GDM1 (cell line): ENCODE measurements around the gene ZNF845.
"Not testable (repeated sequence)": the region's sequence is repeated elsewhere in the genome, so short reads cannot be mapped to it uniquely, and the experiment has no call there.

Source experiments
- DNase-seq: peaks from one replicate; lab custom pipeline; 2025; lab: John Stamatoyannopoulos, UW

ZNF845 gene

GRCh38 chr19:53333463-53334449 is at the start of gene ZNF845:
ZNF845 (plus strand) TSS chr19:53333749; CDS start chr19:53341308, 7,559 bp downstream.
- DNase-seq: peak; percentile 83

- no peak for DNase-seq
These were observed 48.5 kb upstream of the ZNF845 start for GRCh38 chr19:53285087-53285486.

- no peak for DNase-seq
These were observed 42.6 kb upstream of the ZNF845 start for GRCh38 chr19:53290758-53291549.

- no peak for DNase-seq
These were observed 38.6 kb upstream of the ZNF845 start for GRCh38 chr19:53294786-53295441.

GRCh38 chr19:53301341-53301740 is 32.2 kb upstream of the ZNF845 start:
- DNase-seq: not testable (repeated sequence)

- no peak for DNase-seq
These were observed 25.2 kb upstream of the ZNF845 start for GRCh38 chr19:53308339-53308811.

- DNase-seq: no peak
These were observed 22.5 kb upstream of the ZNF845 start for GRCh38 chr19:53311044-53311443.

- no peak for DNase-seq
These were observed 21.7 kb upstream of the ZNF845 start for GRCh38 chr19:53311897-53312296.

GRCh38 chr19:53328967-53329366 is 4.6 kb upstream of the ZNF845 start:
- DNase-seq: no peak

- no peak for DNase-seq
These were observed 1.1 kb upstream of the ZNF845 start for GRCh38 chr19:53332484-53332883.

GRCh38 chr19:53333066-53333462 is 485 bp upstream of the ZNF845 start:
- DNase-seq: no peak

- not testable (repeated sequence) for DNase-seq
These were observed 10.9 kb downstream of the ZNF845 start for GRCh38 chr19:53344403-53344802.

- DNase-seq: no peak
These were observed 22.2 kb downstream of the ZNF845 start for GRCh38 chr19:53355739-53356138.

GRCh38 chr19:53357821-53358581 is 24.5 kb downstream of the ZNF845 start:
- DNase-seq: no peak

GRCh38 chr19:53360056-53360455 is 26.5 kb downstream of the ZNF845 start:
- not testable (repeated sequence) for DNase-seq

GRCh38 chr19:53365134-53365898 is 31.8 kb downstream of the ZNF845 start, which contains the start of gene ZNF525:
ZNF525 (plus strand) TSS chr19:53365705; CDS start chr19:53372282, 6,577 bp downstream.
- peak; percentile 81 for DNase-seq

- DNase-seq: no peak
These were observed 32.4 kb downstream of the ZNF845 start for GRCh38 chr19:53365899-53366493.

GRCh38 chr19:53372196-53372595 is 38.6 kb downstream of the ZNF845 start:
- DNase-seq: no peak

GRCh38 chr19:53374288-53374687 is 40.7 kb downstream of the ZNF845 start:
- DNase-seq: no peak

- DNase-seq: no peak
These were observed 41.2 kb downstream of the ZNF845 start for GRCh38 chr19:53374743-53375142.
